Measurements from ENCODE around the gene CAMK2A.

- TF ChIP-seq CTCF (IDR thresholded peaks at IDR 0.05; ENCODE audit: low read depth, low read length, poor library complexity, severe bottlenecking) = no peak
- TF ChIP-seq EZH2phosphoT487 (IDR thresholded peaks at IDR 0.05; ENCODE audit: borderline replicate concordance, low read length) = no peak
Measured at GRCh38 chr5:150203832-150204589, 85.6 kb downstream of the CAMK2A start.
